SK-N-SH (cell line): ENCODE results near the gene SLC43A3.

Experiments
- EP300 ChIP-seq, 2 experiments: IDR thresholded peaks; 2 replicates each; pipeline versions ENCODE4 v1.4.0 to v1.6.1; 2012; ENCODE audit warnings: borderline replicate concordance in 1 of 2, low read depth in 1 of 2, low read length in 1 of 2
- FOSL2 ChIP-seq: IDR thresholded peaks from 2 replicates; pipeline ENCODE4 v1.4.0; 2012; ENCODE audit warnings: low read depth, mild to moderate bottlenecking, moderate library complexity, borderline replicate concordance
- FOXM1 ChIP-seq: IDR thresholded peaks from 2 replicates; pipeline ENCODE4 v1.4.0; 2012; ENCODE audit warnings: low read depth, mild to moderate bottlenecking
- GABPA ChIP-seq: IDR thresholded peaks from 2 replicates; pipeline ENCODE4 v1.4.0; 2012; ENCODE audit warnings: low read depth, mild to moderate bottlenecking
- JUND ChIP-seq: IDR thresholded peaks from 2 replicates; pipeline ENCODE4 v1.4.0; 2012
- MAX ChIP-seq: IDR thresholded peaks from 2 replicates; pipeline ENCODE4 v1.4.0; 2012; ENCODE audit warnings: low read depth
- NRF1 ChIP-seq: IDR thresholded peaks from 2 replicates; pipeline ENCODE4 v1.6.1; 2012; ENCODE audit warnings: low read depth, mild to moderate bottlenecking, low read length
- POLR2AphosphoS5 ChIP-seq: IDR thresholded peaks from 2 replicates; pipeline ENCODE4 v1.6.1; 2012; ENCODE audit warnings: low read depth, low read length
- RCOR1 ChIP-seq: fragments of 150-350 bp; IDR thresholded peaks from 2 replicates; pipeline ENCODE4 v1.6.1; 2017; ENCODE audit warnings: antibody characterized with exemption, low read length
- TAF1 ChIP-seq: IDR thresholded peaks from 2 replicates; pipeline ENCODE4 v1.6.1; 2012; ENCODE audit warnings: low read depth, mild to moderate bottlenecking, low read length, moderate library complexity, borderline replicate concordance
- TCF12 ChIP-seq: IDR thresholded peaks from 2 replicates; pipeline ENCODE4 v1.4.0; 2012
- USF1 ChIP-seq: IDR thresholded peaks from 2 replicates; pipeline ENCODE4 v1.4.0; 2012; ENCODE audit warnings: low read depth, borderline replicate concordance
- TF ChIP-seq, protein P1 (sequence below): fragments of 200-600 bp; sonication (generic); IDR thresholded peaks from 2 replicates; pipeline ENCODE4 v1.6.1; 2017; ENCODE audit warnings: antibody characterized with exemption, mild to moderate bottlenecking, moderate library complexity
- TF ChIP-seq, protein P2 (sequence below): IDR thresholded peaks from 2 replicates; pipeline ENCODE4 v1.6.1; 2012; ENCODE audit warnings: mild to moderate bottlenecking, low read depth, low read length, moderate library complexity

- TF ChIP-seq MAX (no peak; the same call in 1 of the 2 replicates), RCOR1 (no peak), GABPA (no peak), TCF12 (no peak), TAF1 (no peak), EP300 (IDR thresholded peaks at IDR 0.05; ENCODE audit: borderline replicate concordance in 1 of 2, low read depth in 1 of 2, low read length in 1 of 2) (0 out of 4 replicates have a peak, but pooled peaks of 1 of the 2 experiments have one; percentile 12), JUND (no peak), NRF1 (no peak), FOSL2 (peak; percentile 55; the same call in 1 of the 2 replicates), USF1 (peak; percentile 47; the same call in 1 of the 2 replicates), POLR2AphosphoS5 (no peak), FOXM1 (no peak)
- TF ChIP-seq, protein P1, sequence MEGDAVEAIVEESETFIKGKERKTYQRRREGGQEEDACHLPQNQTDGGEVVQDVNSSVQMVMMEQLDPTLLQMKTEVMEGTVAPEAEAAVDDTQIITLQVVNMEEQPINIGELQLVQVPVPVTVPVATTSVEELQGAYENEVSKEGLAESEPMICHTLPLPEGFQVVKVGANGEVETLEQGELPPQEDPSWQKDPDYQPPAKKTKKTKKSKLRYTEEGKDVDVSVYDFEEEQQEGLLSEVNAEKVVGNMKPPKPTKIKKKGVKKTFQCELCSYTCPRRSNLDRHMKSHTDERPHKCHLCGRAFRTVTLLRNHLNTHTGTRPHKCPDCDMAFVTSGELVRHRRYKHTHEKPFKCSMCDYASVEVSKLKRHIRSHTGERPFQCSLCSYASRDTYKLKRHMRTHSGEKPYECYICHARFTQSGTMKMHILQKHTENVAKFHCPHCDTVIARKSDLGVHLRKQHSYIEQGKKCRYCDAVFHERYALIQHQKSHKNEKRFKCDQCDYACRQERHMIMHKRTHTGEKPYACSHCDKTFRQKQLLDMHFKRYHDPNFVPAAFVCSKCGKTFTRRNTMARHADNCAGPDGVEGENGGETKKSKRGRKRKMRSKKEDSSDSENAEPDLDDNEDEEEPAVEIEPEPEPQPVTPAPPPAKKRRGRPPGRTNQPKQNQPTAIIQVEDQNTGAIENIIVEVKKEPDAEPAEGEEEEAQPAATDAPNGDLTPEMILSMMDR, result no peak
- TF ChIP-seq, protein P2, sequence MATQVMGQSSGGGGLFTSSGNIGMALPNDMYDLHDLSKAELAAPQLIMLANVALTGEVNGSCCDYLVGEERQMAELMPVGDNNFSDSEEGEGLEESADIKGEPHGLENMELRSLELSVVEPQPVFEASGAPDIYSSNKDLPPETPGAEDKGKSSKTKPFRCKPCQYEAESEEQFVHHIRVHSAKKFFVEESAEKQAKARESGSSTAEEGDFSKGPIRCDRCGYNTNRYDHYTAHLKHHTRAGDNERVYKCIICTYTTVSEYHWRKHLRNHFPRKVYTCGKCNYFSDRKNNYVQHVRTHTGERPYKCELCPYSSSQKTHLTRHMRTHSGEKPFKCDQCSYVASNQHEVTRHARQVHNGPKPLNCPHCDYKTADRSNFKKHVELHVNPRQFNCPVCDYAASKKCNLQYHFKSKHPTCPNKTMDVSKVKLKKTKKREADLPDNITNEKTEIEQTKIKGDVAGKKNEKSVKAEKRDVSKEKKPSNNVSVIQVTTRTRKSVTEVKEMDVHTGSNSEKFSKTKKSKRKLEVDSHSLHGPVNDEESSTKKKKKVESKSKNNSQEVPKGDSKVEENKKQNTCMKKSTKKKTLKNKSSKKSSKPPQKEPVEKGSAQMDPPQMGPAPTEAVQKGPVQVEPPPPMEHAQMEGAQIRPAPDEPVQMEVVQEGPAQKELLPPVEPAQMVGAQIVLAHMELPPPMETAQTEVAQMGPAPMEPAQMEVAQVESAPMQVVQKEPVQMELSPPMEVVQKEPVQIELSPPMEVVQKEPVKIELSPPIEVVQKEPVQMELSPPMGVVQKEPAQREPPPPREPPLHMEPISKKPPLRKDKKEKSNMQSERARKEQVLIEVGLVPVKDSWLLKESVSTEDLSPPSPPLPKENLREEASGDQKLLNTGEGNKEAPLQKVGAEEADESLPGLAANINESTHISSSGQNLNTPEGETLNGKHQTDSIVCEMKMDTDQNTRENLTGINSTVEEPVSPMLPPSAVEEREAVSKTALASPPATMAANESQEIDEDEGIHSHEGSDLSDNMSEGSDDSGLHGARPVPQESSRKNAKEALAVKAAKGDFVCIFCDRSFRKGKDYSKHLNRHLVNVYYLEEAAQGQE, result no peak
These were observed 1.9 kb downstream of the SLC43A3 start for GRCh38 chr11:57424792-57425564.
